Prostate gland (tissue), 2 donors: ENCODE measurements around the gene CLDN24. TPM values are rescaled to one million over a fixed set of nuclear protein-coding genes. Genes with fewer than 3 reads are reported as not detected.

Source experiments
- DNase-seq: peaks from one replicate; pipeline ENCODE4 v3.0.0-alpha.2; 2019; ENCODE audit warnings: low spot score
- H3K27ac ChIP-seq, 2 donors: fragments of 200-600 bp; sonication (generic); 2 replicates each; pipeline ENCODE4 v1.5.1; 2017 to 2019
- H3K27me3 ChIP-seq: fragments of 200-600 bp; sonication (generic); replicated peaks from 2 replicates; pipeline ENCODE4 v1.5.1; 2019; ENCODE audit not compliant: insufficient read depth
- H3K36me3 ChIP-seq, 2 donors: fragments of 200-600 bp; sonication (generic); 1 replicate in 1 of 2; 2 replicates in 1 of 2; pipeline versions ENCODE4 v1.5.1 to v1.8.1; 2017 to 2019
- H3K4me1 ChIP-seq: fragments of 200-600 bp; sonication (generic); replicated peaks from 2 replicates; pipeline ENCODE4 v1.5.1; 2019
- H3K4me3 ChIP-seq, 2 donors: fragments of 200-600 bp; sonication (generic); 2 replicates each; pipeline ENCODE4 v1.5.1; 2017 to 2019
- H3K9me3 ChIP-seq: fragments of 200-600 bp; sonication (generic); 2 replicates; pipeline ENCODE4 v1.5.1; 2017
- CTCF ChIP-seq, 4 experiments: fragments of 200-600 bp in 2 of 4; fragments of 450-650 bp in 2 of 4; sonication (generic) in 2 of 4; IDR thresholded peaks; 1 replicate in 3 of 4; 2 replicates in 1 of 4; pipeline ENCODE4 v1.5.1; 2016 to 2019; ENCODE audit warnings: antibody characterized with exemption in 4 of 4, mild to moderate bottlenecking in 2 of 4, moderate library complexity in 2 of 4
- POLR2A ChIP-seq: fragments of 450-650 bp; IDR thresholded peaks from one replicate; pipeline ENCODE4 v1.6.1; 2016; ENCODE audit warnings: antibody characterized with exemption, mild to moderate bottlenecking
- POLR2AphosphoS5 ChIP-seq: sonication (generic); formaldehyde crosslinking; IDR thresholded peaks from one replicate; pipeline ENCODE4 v1.6.1; 2017; ENCODE audit warnings: antibody characterized with exemption
- WGBS: methylation state at CpG from one replicate; pipeline ENCODE4 v1.1.5; 2018; 5-methylcytosine and 5-hydroxymethylcytosine counted together
- intact Hi-C: fragments of 100-400 bp; cut with DNase I; formaldehyde crosslinking; loops from one replicate; pipeline ENCODE4 v1.14.2; 2022
- total RNA-seq, 2 donors: library from RNA; depleted of rRNA; stranded (reverse); fragments of >200 nt; gene quantifications; one replicate each; pipeline ENCODE4 v1.1.0, GENCODE V29; 2016

CLDN24 gene
- total RNA-seq, 2 donors from 2014 or later: not detected

GRCh38 chr4:183285886-183286285 is 36.3 kb downstream of the CLDN24 start:
- Histone ChIP-seq H3K27me3 (no peaks in the 10 kb centered on the region), H3K4me1 (no peaks in the 10 kb centered on the region), H3K4me3 (no peak overlapping the region), H3K27ac (no peak overlapping the region), H3K9me3 (no peaks in the 10 kb centered on the region), H3K36me3 (no peaks in the 10 kb centered on the region)
- 92% methylated on average over 7 of the region's 7 CpGs for WGBS
- intact Hi-C loops: no loop called here
- no peak for DNase-seq
- TF ChIP-seq POLR2AphosphoS5 (no peak), POLR2A (no peak), CTCF (IDR thresholded peaks at IDR 0.05) (no peak)

GRCh38 chr4:183284965-183285364 is 37.3 kb downstream of the CLDN24 start:
- TF ChIP-seq POLR2A (no peak), POLR2AphosphoS5 (no peak), CTCF (IDR thresholded peaks at IDR 0.05) (no peak)
- Histone ChIP-seq H3K4me1 (no peaks in the 10 kb centered on the region), H3K9me3 (no peaks in the 10 kb centered on the region), H3K4me3 (no peak overlapping the region), H3K36me3 (no peaks in the 10 kb centered on the region), H3K27ac (no peak overlapping the region), H3K27me3 (no peaks in the 10 kb centered on the region)
- no peak for DNase-seq
- intact Hi-C loops: no loop called here
- 49% methylated on average over 4 of the region's 4 CpGs for WGBS

DNA sequence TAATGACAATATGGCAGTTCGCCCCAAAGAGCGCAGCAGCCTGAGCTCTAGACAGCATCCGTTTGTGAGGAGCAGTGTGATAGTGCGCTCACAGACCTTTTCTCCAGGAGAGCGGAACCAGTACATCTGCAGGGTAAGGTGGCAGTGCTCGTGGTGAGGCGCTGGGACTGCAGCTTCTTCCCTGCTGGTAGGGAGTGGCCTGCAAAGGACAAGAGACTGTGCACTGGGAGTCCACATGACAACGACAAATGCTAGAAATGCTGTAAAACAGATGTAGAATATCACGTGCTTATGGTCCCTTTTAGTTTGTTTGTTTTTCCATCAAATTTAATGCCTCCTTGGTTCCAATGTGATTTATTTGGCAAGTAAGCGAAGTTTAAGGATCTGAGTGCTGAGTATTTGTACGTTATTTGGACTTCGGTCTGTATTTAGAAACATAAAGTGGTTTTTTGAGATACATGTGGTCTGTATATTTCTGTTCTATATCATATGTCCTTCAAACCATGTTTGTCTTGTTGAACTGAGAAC is 37.9 kb downstream of the CLDN24 start:
- intact Hi-C loops: no loop called here
- no peak for TF ChIP-seq CTCF (IDR thresholded peaks at IDR 0.05)
- TF ChIP-seq POLR2A: no peak
- TF ChIP-seq POLR2AphosphoS5: no peak
- Histone ChIP-seq H3K4me1 (no peaks in the 10 kb centered on the region), H3K9me3 (no peaks in the 10 kb centered on the region), H3K27ac (no peak overlapping the region), H3K4me3 (no peak overlapping the region), H3K27me3 (no peaks in the 10 kb centered on the region), H3K36me3 (no peaks in the 10 kb centered on the region)
- 72% methylated on average over 12 of the region's 12 CpGs for WGBS
- no peak for DNase-seq

DNA sequence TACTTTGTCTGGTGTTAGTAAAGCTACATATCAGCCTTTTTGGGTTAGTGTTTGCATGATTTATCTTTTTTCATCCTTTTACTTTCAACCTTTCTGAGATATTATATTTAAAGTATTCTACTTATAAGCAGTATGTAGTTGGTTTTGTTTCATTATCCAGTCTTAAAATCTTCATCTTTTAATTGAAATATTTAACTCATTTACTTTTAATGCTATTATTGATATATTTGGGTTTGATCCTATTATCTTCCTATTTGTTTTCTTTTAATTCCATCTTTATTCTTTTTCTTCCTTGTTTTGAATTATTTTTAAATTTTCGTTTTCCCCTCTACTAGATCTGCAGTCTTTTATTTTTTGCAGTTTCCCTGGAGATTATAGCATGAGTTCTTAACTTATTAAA is 46.1 kb downstream of the CLDN24 start:
- Histone ChIP-seq H3K9me3 (no peaks in the 10 kb centered on the region), H3K27ac (no peak overlapping the region), H3K27me3 (no peaks in the 10 kb centered on the region), H3K4me3 (no peak overlapping the region), H3K4me1 (no peaks in the 10 kb centered on the region), H3K36me3 (no peaks in the 10 kb centered on the region)
- TF ChIP-seq POLR2AphosphoS5 (no peak), POLR2A (no peak), CTCF (IDR thresholded peaks at IDR 0.05) (no peak)
- WGBS: 0% methylated on average over 1 of the region's 1 CpG
- no peak for DNase-seq
- intact Hi-C loops: no loop called here

DNA sequence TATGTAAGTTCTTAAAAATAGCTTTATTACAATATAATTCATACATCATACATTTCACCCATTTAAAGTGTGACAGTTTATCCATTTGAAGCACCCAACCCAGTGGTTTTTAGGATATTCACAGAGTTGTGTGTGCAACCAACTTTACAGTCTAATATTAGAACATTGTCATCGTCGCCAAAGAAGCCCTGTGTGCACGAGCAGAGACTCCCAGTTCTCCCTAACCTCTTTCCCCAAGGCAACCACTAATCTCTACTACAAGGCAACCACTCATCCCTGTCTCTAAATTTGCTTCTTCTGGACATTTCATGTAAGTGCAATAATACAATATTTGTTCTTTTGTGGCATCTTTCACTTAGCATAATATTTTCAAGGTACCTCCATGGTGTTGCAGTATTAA is 49.8 kb downstream of the CLDN24 start:
- no peak overlapping the region for H3K4me3 ChIP-seq
- no peaks in the 10 kb centered on the region for H3K9me3 ChIP-seq
- TF ChIP-seq POLR2AphosphoS5 (no peak), POLR2A (no peak), CTCF (IDR thresholded peaks at IDR 0.05) (no peak)
- no peak for DNase-seq
- no peak overlapping the region for H3K27ac ChIP-seq
- intact Hi-C loops: no loop called here
- H3K36me3 ChIP-seq: no peaks in the 10 kb centered on the region
- 92% methylated on average over 3 of the region's 3 CpGs for WGBS
- H3K4me1 ChIP-seq: no peaks in the 10 kb centered on the region
- no peaks in the 10 kb centered on the region for H3K27me3 ChIP-seq

Other genes with a start within 250 kb of the CLDN24 start
- gene WWC2, start 223.2 kb downstream of the CLDN24 start, total RNA-seq: 10 to 100 TPM; 17.6 to 44.1 TPM
- gene CLDN22, start 2.1 kb downstream of the CLDN24 start, total RNA-seq: not detected
- 10 to 100 TPM; 22.5 to 27.5 TPM for gene CDKN2AIP, start 122.2 kb upstream of the CLDN24 start, total RNA-seq
- 10 to 100 TPM; 23.1 to 34.6 TPM for gene ING2, start 182.6 kb upstream of the CLDN24 start, total RNA-seq